Activated naive CD8-positive, alpha-beta T cell treated with anti-CD3 and anti-CD28 coated beads, Interleukin-2, amount 10 ng/mL, durations not matched to agents 7 days and 5 days (primary cell): ENCODE results near the gene ZNRD2. TPM values are rescaled to one million over a fixed set of nuclear protein-coding genes. Genes with fewer than 3 reads are reported as not detected.

Experiments used
- ATAC-seq: fragments of 150-1000 bp; cut with Tn5 transposase; one replicate; pipeline ENCODE4 v1.10.0; 2021; ENCODE audit warnings: low read depth, moderate library complexity
- POLR2A ChIA-PET: fragments of 350-600 bp; sonication (Branson Sonifier 250); formaldehyde crosslinking; loops from one replicate; lab custom pipeline; 2021; ENCODE audit warnings: antibody characterized with exemption; lab: Charles Lee
- DNase-seq: peaks from one replicate; pipeline ENCODE4 v3.0.0; 2021
- H3K27ac Mint-ChIP-seq: one replicate; pipeline ENCODE4 v1.8.0; 2022; ENCODE audit warnings: mild to moderate bottlenecking, mixed read lengths
- H3K27me3 Mint-ChIP-seq: one replicate; pipeline ENCODE4 v1.8.0; 2022; ENCODE audit warnings: mild to moderate bottlenecking, moderate library complexity, mixed read lengths
- H3K36me3 Mint-ChIP-seq: one replicate; pipeline ENCODE4 v1.8.0; 2021; ENCODE audit warnings: mild to moderate bottlenecking, mixed read lengths
- H3K4me1 Mint-ChIP-seq: one replicate; pipeline ENCODE4 v1.8.0; 2021; ENCODE audit warnings: mixed read lengths
- H3K4me3 Mint-ChIP-seq: one replicate; pipeline ENCODE4 v1.8.0; 2022; ENCODE audit warnings: mild to moderate bottlenecking, moderate library complexity, mixed read lengths
- H3K9me3 Mint-ChIP-seq: one replicate; pipeline ENCODE4 v1.8.0; 2021; ENCODE audit warnings: mixed read lengths
- total RNA-seq, 2 experiments: library from RNA; stranded (reverse); gene quantifications; one replicate each; pipeline ENCODE4 v1.2.3, GENCODE V29; 2021

Gene ZNRD2
- total RNA-seq, 2 experiments from 2014 or later: 27.2 to 30.0 TPM

GRCh38 chr11:65580031-65580692 lies 9.9 kb downstream of the ZNRD2 start:
- no peak overlapping the region for H3K27ac Mint-ChIP-seq
- H3K4me1 Mint-ChIP-seq: peaks cover 26% of the 10 kb centered on the region
- no peaks in the 10 kb centered on the region for H3K9me3 Mint-ChIP-seq
- POLR2A ChIA-PET: interaction anchor here (0.7 kb wide), 1 partner anchor 8 kb away, joined by 4 read pairs; no protein-coding TSS in a partner anchor
- H3K4me3 Mint-ChIP-seq: no peak overlapping the region
- no peaks in the 10 kb centered on the region for H3K27me3 Mint-ChIP-seq
- DNase-seq: no peak
- peaks cover 16% of the 10 kb centered on the region for H3K36me3 Mint-ChIP-seq
- no peak for ATAC-seq

GRCh38 chr11:65580756-65581155 lies 10.5 kb downstream of the ZNRD2 start:
- Mint-ChIP-seq H3K36me3 (peaks cover 16% of the 10 kb centered on the region), H3K4me3 (no peak overlapping the region), H3K27me3 (no peaks in the 10 kb centered on the region), H3K27ac (no peak overlapping the region), H3K9me3 (no peaks in the 10 kb centered on the region), H3K4me1 (peaks cover 21% of the 10 kb centered on the region)
- DNase-seq (no peak), ATAC-seq (no peak)
- POLR2A ChIA-PET: no interaction called here

- DNase-seq: no peak
- H3K27ac Mint-ChIP-seq: peak overlapping the region; percentile 23
- H3K4me3 Mint-ChIP-seq: no peak overlapping the region
- H3K27me3 Mint-ChIP-seq: no peaks in the 10 kb centered on the region
- H3K4me1 Mint-ChIP-seq: peaks cover 26% of the 10 kb centered on the region
- H3K36me3 Mint-ChIP-seq: peaks cover 18% of the 10 kb centered on the region
- H3K9me3 Mint-ChIP-seq: no peaks in the 10 kb centered on the region
- POLR2A ChIA-PET: interaction anchor here (0.7 kb wide), 1 partner anchor 42 kb away, joined by 3 read pairs; no protein-coding TSS in a partner anchor
- ATAC-seq: no peak
Observed at GRCh38 chr11:65581928-65582327, 11.7 kb downstream of the ZNRD2 start.

GRCh38 chr11:65583589-65583988 lies 13.3 kb downstream of the ZNRD2 start:
- no peaks in the 10 kb centered on the region for H3K9me3 Mint-ChIP-seq
- POLR2A ChIA-PET: interaction anchor here (0.8 kb wide), 1 partner anchor 8 kb away, joined by 4 read pairs; the partner anchor contains the start of gene EHBP1L1
- peaks cover 30% of the 10 kb centered on the region for H3K4me1 Mint-ChIP-seq
- H3K4me3 Mint-ChIP-seq: no peak overlapping the region
- no peak for DNase-seq
- no peaks in the 10 kb centered on the region for H3K27me3 Mint-ChIP-seq
- peak overlapping the region; percentile 24 for H3K27ac Mint-ChIP-seq
- peaks cover 14% of the 10 kb centered on the region for H3K36me3 Mint-ChIP-seq
- ATAC-seq: no peak

- ATAC-seq (no peak), DNase-seq (no peak)
- no peaks in the 10 kb centered on the region for H3K9me3 Mint-ChIP-seq
- POLR2A ChIA-PET: interaction anchor here (0.8 kb wide), 1 partner anchor 8 kb away, joined by 4 read pairs; the partner anchor contains the start of gene EHBP1L1
- H3K4me1 Mint-ChIP-seq: peaks cover 34% of the 10 kb centered on the region
- peak overlapping the region; percentile 51 for H3K27ac Mint-ChIP-seq
- no peak overlapping the region for H3K4me3 Mint-ChIP-seq
- peaks cover 15% of the 10 kb centered on the region for H3K36me3 Mint-ChIP-seq
- H3K27me3 Mint-ChIP-seq: no peaks in the 10 kb centered on the region
Observed at GRCh38 chr11:65584106-65584505, 13.8 kb downstream of the ZNRD2 start.

GRCh38 chr11:65584723-65585171 lies 14.5 kb downstream of the ZNRD2 start:
- no peak for DNase-seq
- Mint-ChIP-seq H3K27me3 (no peaks in the 10 kb centered on the region), H3K36me3 (peaks cover 15% of the 10 kb centered on the region), H3K4me3 (no peak overlapping the region), H3K27ac (no peak overlapping the region), H3K4me1 (peaks cover 36% of the 10 kb centered on the region), H3K9me3 (no peaks in the 10 kb centered on the region)
- ATAC-seq: no peak
- POLR2A ChIA-PET: interaction anchor here (8.3 kb wide), 1 partner anchor 8 kb away, joined by 107 read pairs; the partner anchor contains the start of gene EHBP1L1

- POLR2A ChIA-PET: interaction anchor here (0.9 to 8.3 kb wide), 3 partner anchors 9 to 45 kb away, joined by 3 to 107 read pairs (median 52); partner anchors contain the start of genes EHBP1L1, FAM89B and ZNRD2
- H3K27me3 Mint-ChIP-seq: no peaks in the 10 kb centered on the region
- DNase-seq: no peak
- H3K36me3 Mint-ChIP-seq: peaks cover 15% of the 10 kb centered on the region
- peak overlapping the region; percentile 37 for H3K27ac Mint-ChIP-seq
- H3K4me1 Mint-ChIP-seq: peaks cover 36% of the 10 kb centered on the region
- H3K9me3 Mint-ChIP-seq: no peaks in the 10 kb centered on the region
- ATAC-seq: no peak
- H3K4me3 Mint-ChIP-seq: no peak overlapping the region
Observed at GRCh38 chr11:65585396-65586246, 15.3 kb downstream of the ZNRD2 start.

- no peaks in the 10 kb centered on the region for H3K9me3 Mint-ChIP-seq
- H3K27me3 Mint-ChIP-seq: no peaks in the 10 kb centered on the region
- ATAC-seq (no peak), DNase-seq (no peak)
- POLR2A ChIA-PET: interaction anchor here (0.9 to 8.3 kb wide), 3 partner anchors 9 to 46 kb away, joined by 3 to 107 read pairs (median 52); partner anchors contain the start of genes EHBP1L1, FAM89B and ZNRD2
- H3K4me3 Mint-ChIP-seq: no peak overlapping the region
- H3K36me3 Mint-ChIP-seq: peaks cover 14% of the 10 kb centered on the region
- H3K4me1 Mint-ChIP-seq: peaks cover 35% of the 10 kb centered on the region
- peak overlapping the region; percentile 49 for H3K27ac Mint-ChIP-seq
Observed at GRCh38 chr11:65586247-65586630, 16.0 kb downstream of the ZNRD2 start.

GRCh38 chr11:65586676-65587075 lies 16.4 kb downstream of the ZNRD2 start:
- no peak for DNase-seq
- no peak overlapping the region for H3K4me3 Mint-ChIP-seq
- H3K36me3 Mint-ChIP-seq: peaks cover 13% of the 10 kb centered on the region
- H3K4me1 Mint-ChIP-seq: peaks cover 35% of the 10 kb centered on the region
- POLR2A ChIA-PET: interaction anchor here (0.7 to 8.3 kb wide), 5 partner anchors 10 to 101 kb away, joined by 3 to 107 read pairs (median 4); partner anchors contain the start of genes EHBP1L1, FAM89B and ZNRD2
- no peaks in the 10 kb centered on the region for H3K27me3 Mint-ChIP-seq
- H3K27ac Mint-ChIP-seq: peak overlapping the region; percentile 49
- no peaks in the 10 kb centered on the region for H3K9me3 Mint-ChIP-seq
- ATAC-seq: no peak

- peaks cover 31% of the 10 kb centered on the region for H3K4me1 Mint-ChIP-seq
- H3K27ac Mint-ChIP-seq: peak overlapping the region; percentile 93
- DNase-seq: peak; percentile 75
- H3K36me3 Mint-ChIP-seq: peaks cover 12% of the 10 kb centered on the region
- ATAC-seq: peak; percentile 82
- no peaks in the 10 kb centered on the region for H3K27me3 Mint-ChIP-seq
- POLR2A ChIA-PET: interaction anchor here (0.6 to 8.3 kb wide), 16 partner anchors 7 to 637 kb away, joined by 3 to 107 read pairs (median 4); partner anchors contain the start of genes EHBP1L1, FAM89B, KCNK7 and MAP3K11
- peak overlapping the region; percentile 64 for H3K4me3 Mint-ChIP-seq
- no peaks in the 10 kb centered on the region for H3K9me3 Mint-ChIP-seq
Observed at GRCh38 chr11:65588199-65589054, 18.1 kb downstream of the ZNRD2 start.

- peak overlapping the region; percentile 93 for H3K27ac Mint-ChIP-seq
- peaks cover 29% of the 10 kb centered on the region for H3K4me1 Mint-ChIP-seq
- POLR2A ChIA-PET: interaction anchor here (0.6 to 8.3 kb wide), 8 partner anchors 13 to 145 kb away, joined by 3 to 107 read pairs (median 4); partner anchors contain the start of genes EHBP1L1, FAM89B, SCYL1 and ZNRD2
- DNase-seq (no peak), ATAC-seq (peak; percentile 14)
- no peaks in the 10 kb centered on the region for H3K9me3 Mint-ChIP-seq
- H3K27me3 Mint-ChIP-seq: no peaks in the 10 kb centered on the region
- H3K4me3 Mint-ChIP-seq: no peak overlapping the region
- peaks cover 10% of the 10 kb centered on the region for H3K36me3 Mint-ChIP-seq
Observed at GRCh38 chr11:65589444-65590239, 19.4 kb downstream of the ZNRD2 start.
